MCF 10A (cell line): ENCODE measurements around the gene IMPG1. TPM values are rescaled to one million over a fixed set of nuclear protein-coding genes. Genes with fewer than 3 reads are reported as not detected.

ENCODE experiments used
- BruUV-seq: library from RNA; stranded (reverse); fragments of 400-500 nt; replicated peaks from 2 replicates; lab custom pipeline; 2021; lab: Mats Ljungman, UMichigan
- CTCF ChIA-PET: fragments of 300-600 bp; sonication (Branson Sonifier 250); formaldehyde crosslinking; extraction: SDS; loops from one replicate; lab custom pipeline; 2021; ENCODE audit warnings: antibody characterized with exemption, inconsistent platforms; lab: Yijun Ruan, JAX
- POLR2A ChIA-PET: fragments of 300-600, 350-650 bp; sonication (Branson Sonifier 250); formaldehyde crosslinking; extraction: SDS; loops from one replicate; lab custom pipeline; 2020; ENCODE audit warnings: antibody characterized with exemption, inconsistent platforms; lab: Yijun Ruan, JAX
- DNase-seq: peaks from one replicate; pipeline ENCODE4 v3.0.0-alpha.2; 2018; ENCODE audit not compliant: unreplicated experiment
- H3K27ac Mint-ChIP-seq: one replicate; pipeline ENCODE4 v1.8.0; 2022; ENCODE audit warnings: mild to moderate bottlenecking, low read depth, mixed read lengths; ENCODE audit not compliant: unreplicated experiment
- H3K27me3 Mint-ChIP-seq: one replicate; pipeline ENCODE4 v1.8.0; 2022; ENCODE audit warnings: mixed read lengths; ENCODE audit not compliant: insufficient read depth, unreplicated experiment
- H3K36me3 Mint-ChIP-seq: one replicate; pipeline ENCODE4 v1.8.0; 2022; ENCODE audit warnings: mild to moderate bottlenecking, moderate library complexity, mixed read lengths; ENCODE audit not compliant: insufficient read depth, unreplicated experiment
- H3K4me1 Mint-ChIP-seq: one replicate; pipeline ENCODE4 v1.8.0; 2022; ENCODE audit warnings: mixed read lengths; ENCODE audit not compliant: insufficient read depth, unreplicated experiment
- H3K4me3 Mint-ChIP-seq: one replicate; pipeline ENCODE4 v1.8.0; 2022; ENCODE audit warnings: mild to moderate bottlenecking, moderate library complexity, mixed read lengths; ENCODE audit not compliant: unreplicated experiment
- H3K9me3 Mint-ChIP-seq: one replicate; pipeline ENCODE4 v1.8.0; 2022; ENCODE audit warnings: mixed read lengths; ENCODE audit not compliant: unreplicated experiment
- CTCF ChIP-seq: fragments of 200-600 bp; IDR thresholded peaks from one replicate; pipeline ENCODE4 v1.8.0; 2022; ENCODE audit warnings: antibody characterized with exemption, mild to moderate bottlenecking; ENCODE audit not compliant: unreplicated experiment
- intact Hi-C: fragments of 100-400 bp; cut with micrococcal nuclease; formaldehyde crosslinking; loops from 2 replicates; pipeline ENCODE4 v1.14.1; 2022
- total RNA-seq: library from RNA; stranded (reverse); gene quantifications from 2 replicates; pipeline ENCODE4 v1.2.3, GENCODE V29; 2022

Gene IMPG1
- total RNA-seq, 1 experiment from 2014 or later, result not detected

DNA sequence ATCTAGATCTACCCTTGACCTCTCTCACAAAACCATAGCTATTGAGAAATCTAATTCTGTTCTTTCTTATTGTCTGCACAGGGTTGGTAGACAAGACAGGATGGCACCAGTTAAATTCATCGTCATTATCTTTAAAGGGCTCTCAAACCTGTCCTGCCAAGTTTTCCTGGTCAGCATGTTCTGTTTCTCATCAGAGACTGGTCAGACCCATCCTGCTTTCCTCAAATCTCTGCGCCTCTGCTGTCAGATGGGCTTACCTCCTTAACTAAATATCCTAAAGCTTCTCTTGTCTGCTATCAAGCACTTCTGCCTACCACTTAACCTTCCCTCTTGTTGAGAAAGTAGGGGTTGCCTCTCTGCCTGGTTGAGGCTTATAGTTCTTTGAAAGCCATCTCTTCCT is 198.2 kb downstream of the IMPG1 start:
- H3K9me3 Mint-ChIP-seq, result no peaks in the 10 kb centered on the region
- H3K4me3 Mint-ChIP-seq, result no peak overlapping the region
- TF ChIP-seq CTCF, result no peak
- ChIA-PET CTCF (no interaction called here), POLR2A (interaction anchor here (0.6 kb wide), 1 partner anchor 61 kb away, joined by 3 read pairs; no protein-coding TSS in a partner anchor)
- no peaks in the 10 kb centered on the region for H3K27me3 Mint-ChIP-seq
- H3K27ac Mint-ChIP-seq, result no peak overlapping the region
- no TSS peak for BruUV-seq
- H3K4me1 Mint-ChIP-seq, result no peaks in the 10 kb centered on the region
- intact Hi-C loops, result no loop called here
- no peak for DNase-seq
- peaks cover 10% of the 10 kb centered on the region for H3K36me3 Mint-ChIP-seq
